KMS-11 (cell line): ENCODE results near the gene EML4.

ENCODE experiments used
- H2AFZ ChIP-seq: fragments of 200-600 bp; sonication (generic); 2 replicates; pipeline ENCODE4 v1.6.1; 2016; ENCODE audit warnings: antibody characterized with exemption, mixed run types, low read depth
- H3K27ac ChIP-seq: fragments of 200-600 bp; sonication (generic); 2 replicates; pipeline ENCODE4 v1.6.1; 2016; ENCODE audit warnings: mild to moderate bottlenecking, mixed run types
- H3K27me3 ChIP-seq: fragments of 200-600 bp; sonication (generic); 2 replicates; pipeline ENCODE4 v1.6.1; 2017; ENCODE audit warnings: mild to moderate bottlenecking, low read depth, mixed run types, moderate library complexity; ENCODE audit not compliant: insufficient read depth
- H3K36me3 ChIP-seq: fragments of 200-600 bp; sonication (generic); 2 replicates; pipeline ENCODE4 v1.6.1; 2017; ENCODE audit warnings: mild to moderate bottlenecking, mixed run types; ENCODE audit not compliant: insufficient read depth
- H3K4me1 ChIP-seq: fragments of 200-600 bp; sonication (generic); 2 replicates; pipeline ENCODE4 v1.6.1; 2016; ENCODE audit warnings: mild to moderate bottlenecking, low read depth, mixed run types; ENCODE audit not compliant: poor library complexity, severe bottlenecking
- H3K4me2 ChIP-seq: fragments of 200-600 bp; sonication (generic); 2 replicates; pipeline ENCODE4 v1.7.0; 2016; ENCODE audit warnings: mild to moderate bottlenecking, mixed run types
- H3K4me3 ChIP-seq: fragments of 200-600 bp; sonication (generic); IDR thresholded peaks from 2 replicates; pipeline ENCODE4 v1.6.1; 2017; ENCODE audit warnings: low read depth, low read length, mixed read lengths; ENCODE audit not compliant: insufficient read depth
- H3K79me2 ChIP-seq: fragments of 200-600 bp; sonication (generic); 2 replicates; pipeline ENCODE4 v1.6.1; 2016; ENCODE audit warnings: low read depth, mixed run types; ENCODE audit not compliant: insufficient read depth
- H3K9ac ChIP-seq: fragments of 200-600 bp; sonication (generic); 2 replicates; pipeline ENCODE4 v1.6.1; 2016; ENCODE audit warnings: mild to moderate bottlenecking, mixed run types
- H4K20me1 ChIP-seq: fragments of 200-600 bp; sonication (generic); 2 replicates; pipeline ENCODE4 v1.6.1; 2016; ENCODE audit warnings: mild to moderate bottlenecking, mixed run types; ENCODE audit not compliant: insufficient read depth
- TF ChIP-seq, protein P1 (sequence below): fragments of 200-600 bp; sonication (generic); conservative IDR thresholded peaks from 2 replicates; pipeline ENCODE4 v1.6.1; 2017; ENCODE audit warnings: low read depth, mild to moderate bottlenecking, antibody characterized with exemption, low read length, moderate library complexity, mixed read lengths

Gene EML4

GRCh38 chr2:42250925-42251324 is 81.8 kb downstream of the EML4 start:
- Histone ChIP-seq H3K4me1 (peaks cover 32% of the 10 kb centered on the region), H3K36me3 (no peaks in the 10 kb centered on the region), H4K20me1 (no peaks in the 10 kb centered on the region), H3K27me3 (no peaks in the 10 kb centered on the region), H3K4me2 (no peak overlapping the region), H3K79me2 (peaks cover 16% of the 10 kb centered on the region; the same call in 1 of the 2 replicates), H2AFZ (no peak overlapping the region), H3K9ac (no peak overlapping the region), H3K4me3 (no peak overlapping the region), H3K27ac (no peak overlapping the region)
- TF ChIP-seq, protein P1, sequence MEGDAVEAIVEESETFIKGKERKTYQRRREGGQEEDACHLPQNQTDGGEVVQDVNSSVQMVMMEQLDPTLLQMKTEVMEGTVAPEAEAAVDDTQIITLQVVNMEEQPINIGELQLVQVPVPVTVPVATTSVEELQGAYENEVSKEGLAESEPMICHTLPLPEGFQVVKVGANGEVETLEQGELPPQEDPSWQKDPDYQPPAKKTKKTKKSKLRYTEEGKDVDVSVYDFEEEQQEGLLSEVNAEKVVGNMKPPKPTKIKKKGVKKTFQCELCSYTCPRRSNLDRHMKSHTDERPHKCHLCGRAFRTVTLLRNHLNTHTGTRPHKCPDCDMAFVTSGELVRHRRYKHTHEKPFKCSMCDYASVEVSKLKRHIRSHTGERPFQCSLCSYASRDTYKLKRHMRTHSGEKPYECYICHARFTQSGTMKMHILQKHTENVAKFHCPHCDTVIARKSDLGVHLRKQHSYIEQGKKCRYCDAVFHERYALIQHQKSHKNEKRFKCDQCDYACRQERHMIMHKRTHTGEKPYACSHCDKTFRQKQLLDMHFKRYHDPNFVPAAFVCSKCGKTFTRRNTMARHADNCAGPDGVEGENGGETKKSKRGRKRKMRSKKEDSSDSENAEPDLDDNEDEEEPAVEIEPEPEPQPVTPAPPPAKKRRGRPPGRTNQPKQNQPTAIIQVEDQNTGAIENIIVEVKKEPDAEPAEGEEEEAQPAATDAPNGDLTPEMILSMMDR = no peak

DNA sequence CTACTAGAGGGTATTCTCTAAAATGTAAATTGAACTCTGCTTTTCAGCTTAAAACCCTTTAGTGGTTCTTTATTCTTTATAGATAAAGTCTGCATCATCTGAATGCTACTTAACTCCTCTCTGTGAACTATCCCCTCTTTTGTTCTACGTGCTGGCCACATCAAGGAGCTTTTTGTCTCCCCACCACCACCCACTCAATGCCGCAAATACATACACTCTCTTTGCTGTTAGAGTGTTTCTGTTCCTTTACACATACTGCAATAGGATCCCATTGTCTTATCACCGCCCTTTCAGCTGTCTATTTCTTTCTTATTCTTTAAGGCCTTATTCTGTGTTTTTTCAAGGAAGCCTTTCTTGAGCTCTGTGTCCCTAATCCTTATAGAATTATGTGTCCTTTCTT is 83.3 kb downstream of the EML4 start:
- TF ChIP-seq, protein P1 = no peak
- Histone ChIP-seq H3K4me3 (no peak overlapping the region), H2AFZ (no peak overlapping the region), H3K27me3 (no peaks in the 10 kb centered on the region), H3K36me3 (no peaks in the 10 kb centered on the region), H3K4me2 (no peak overlapping the region), H3K27ac (no peak overlapping the region), H3K9ac (no peak overlapping the region), H4K20me1 (no peaks in the 10 kb centered on the region), H3K4me1 (peaks cover 43% of the 10 kb centered on the region), H3K79me2 (peaks cover 16% of the 10 kb centered on the region; the same call in 1 of the 2 replicates)

- Histone ChIP-seq H3K36me3 (no peaks in the 10 kb centered on the region), H3K4me2 (no peak overlapping the region), H3K27me3 (no peaks in the 10 kb centered on the region), H3K4me1 (peaks cover 48% of the 10 kb centered on the region), H3K4me3 (no peak overlapping the region), H3K79me2 (peaks cover 16% of the 10 kb centered on the region; the same call in 1 of the 2 replicates), H2AFZ (no peak overlapping the region), H3K27ac (no peak overlapping the region), H3K9ac (no peak overlapping the region), H4K20me1 (no peaks in the 10 kb centered on the region)
- TF ChIP-seq, protein P1 = no peak
These were observed 85.2 kb downstream of the EML4 start for GRCh38 chr2:42254186-42254895.

DNA sequence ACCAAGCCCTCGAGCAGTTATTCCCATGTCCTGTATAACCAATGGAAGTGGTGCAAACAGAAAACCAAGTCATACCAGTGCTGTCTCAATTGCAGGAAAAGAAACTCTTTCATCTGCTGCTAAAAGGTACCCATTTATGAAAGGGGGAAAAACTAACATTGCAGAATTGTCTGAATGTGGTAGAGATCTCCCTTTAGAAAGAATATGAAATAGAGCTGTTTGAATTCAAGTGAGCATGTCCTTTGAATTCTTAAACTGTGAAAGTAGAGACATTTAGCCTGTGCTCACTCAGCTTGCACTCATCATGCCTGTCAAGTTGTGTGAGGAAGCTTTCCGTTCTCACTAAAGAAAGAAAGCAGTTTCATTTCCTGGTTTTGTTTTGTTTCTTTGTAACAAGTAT is 87.4 kb downstream of the EML4 start:
- no peak overlapping the region for H3K9ac ChIP-seq
- H3K4me1 ChIP-seq = peaks cover 62% of the 10 kb centered on the region
- no peaks in the 10 kb centered on the region for H3K27me3 ChIP-seq
- H2AFZ ChIP-seq = no peak overlapping the region
- H3K27ac ChIP-seq = no peak overlapping the region
- TF ChIP-seq, protein P1 = no peak
- no peak overlapping the region for H3K4me3 ChIP-seq
- H3K79me2 ChIP-seq = peaks cover 12% of the 10 kb centered on the region; the same call in 1 of the 2 replicates
- H3K4me2 ChIP-seq = 0 out of 2 replicates have a peak overlapping the region, but pooled peaks have one; percentile 0
- no peaks in the 10 kb centered on the region for H3K36me3 ChIP-seq
- H4K20me1 ChIP-seq = no peaks in the 10 kb centered on the region
